Spleen (tissue), 11 donors: ENCODE results near the gene SLC26A3. TPM values are rescaled to one million over a fixed set of nuclear protein-coding genes. Genes with fewer than 3 reads are reported as not detected.

Experiments
- DNase-seq: peaks from one replicate; pipeline ENCODE4 v3.0.0-alpha.2; 2020
- H3K27ac ChIP-seq, 8 donors: fragments of 200-600 bp; sonication (generic) in 7 of 8; 1 replicate in 4 of 8; 2 replicates in 4 of 8; pipeline versions ENCODE4 v1.5.0 to v1.8.0; 2016 to 2021; ENCODE audit warnings: inconsistent platforms in 4 of 8, mild to moderate bottlenecking in 4 of 8, moderate library complexity in 1 of 8
- H3K27me3 ChIP-seq, 7 donors: fragments of 200-600 bp; sonication (generic) in 6 of 7; replicated peaks in 1 of 7; 1 replicate in 4 of 7; 2 replicates in 3 of 7; pipeline versions ENCODE4 v1.5.0 to v1.8.0; 2016 to 2021; ENCODE audit warnings: inconsistent platforms in 3 of 7, mild to moderate bottlenecking in 1 of 7
- H3K36me3 ChIP-seq, 6 donors: fragments of 200-600 bp; sonication (generic) in 5 of 6; 1 replicate in 4 of 6; 2 replicates in 2 of 6; pipeline versions ENCODE4 v1.5.0 to v1.8.0; 2016 to 2021; ENCODE audit warnings: inconsistent platforms in 2 of 6
- H3K4me1 ChIP-seq, 6 donors: fragments of 200-600 bp; sonication (generic) in 5 of 6; 1 replicate in 3 of 6; 2 replicates in 3 of 6; pipeline versions ENCODE4 v1.5.0 to v1.8.0; 2016 to 2021; ENCODE audit warnings: inconsistent platforms in 3 of 6
- H3K4me3 ChIP-seq, 8 donors: fragments of 200-600 bp; sonication (generic) in 7 of 8; 1 replicate in 4 of 8; 2 replicates in 4 of 8; pipeline versions ENCODE4 v1.5.0 to v1.8.0; 2016 to 2021; ENCODE audit warnings: inconsistent platforms in 4 of 8, mild to moderate bottlenecking in 4 of 8, moderate library complexity in 2 of 8
- H3K9me3 ChIP-seq, 8 donors: fragments of 200-600 bp; sonication (generic) in 7 of 8; 1 replicate in 4 of 8; 2 replicates in 4 of 8; pipeline versions ENCODE4 v1.5.0 to v1.8.0; 2016 to 2021; ENCODE audit warnings: inconsistent platforms in 4 of 8
- POLR2A ChIP-seq, 3 donors: fragments of 450-650 bp; IDR thresholded peaks; one replicate each; pipeline ENCODE4 v1.5.1; 2017; ENCODE audit warnings: antibody characterized with exemption in 3 of 3, mild to moderate bottlenecking in 1 of 3
- POLR2AphosphoS5 ChIP-seq, 3 donors: sonication (generic); formaldehyde crosslinking; IDR thresholded peaks; one replicate each; pipeline ENCODE4 v1.5.1; 2017; ENCODE audit warnings: antibody characterized with exemption in 3 of 3
- WGBS, 5 donors: extraction: QIAGEN DNeasy Blood & Tissue Kit in 3 of 5; methylation state at CpG; one replicate each; pipeline versions ENCODE4 v1.1.5 to v1.1.7; 2013 to 2018; 5-methylcytosine and 5-hydroxymethylcytosine counted together
- intact Hi-C: fragments of 100-400 bp; cut with DNase I; formaldehyde crosslinking; loops from one replicate; pipeline ENCODE4 v1.15.0; 2023; ENCODE audit warnings: low total_unique reads
- polyA plus RNA-seq, 3 donors: library from polyadenylated mRNA; stranded (reverse); fragments of 200-250 nt; gene quantifications; one replicate each; pipeline ENCODE4 v1.2.1, GENCODE V29; 2013
- total RNA-seq, 7 donors: library from RNA; depleted of rRNA in 3 of 7; stranded (reverse); fragments of >200 nt in 3 of 7; fragmentation: NEBNext Ultra II Directional in 4 of 7; extraction: Animal tissue kit (Norgen Biotek cat#: 25700) in 4 of 7; gene quantifications; one replicate each; pipeline versions ENCODE4 v1.1.0 to v1.2.1, GENCODE V29; 2016 to 2021
- TF ChIP-seq, protein P1 (sequence below), 11 experiments: fragments of 200-600 bp in 7 of 11; fragments of 450-650 bp in 4 of 11; sonication (generic) in 4 of 11; IDR thresholded peaks in 8 of 11; conservative IDR thresholded peaks in 3 of 11; 1 replicate in 7 of 11; 2 replicates in 4 of 11; pipeline versions ENCODE4 v1.4.0 to v1.8.0; 2016 to 2021; ENCODE audit warnings: antibody characterized with exemption in 11 of 11, inconsistent platforms in 4 of 11, mild to moderate bottlenecking in 1 of 11
- donor health status: healthy with polysubstance abuse.
- donor health status: DM: no; HTN: no; CAD: no; lungs with moderate emphysema.
- donor health status: DM: no; HTN: no; CAD: no.
- donor health status: Bipolar disorder and iron deficiency.
- donor health status: healthy.
- donor health status: DM: no; HTN: no; CAD: no.
- donor health status: DM: yes; HTN: yes; CAD: no.

Gene SLC26A3
- total and polyA plus RNA-seq, 10 donors = 0.13 to 0.37 TPM; not detected in 8

DNA sequence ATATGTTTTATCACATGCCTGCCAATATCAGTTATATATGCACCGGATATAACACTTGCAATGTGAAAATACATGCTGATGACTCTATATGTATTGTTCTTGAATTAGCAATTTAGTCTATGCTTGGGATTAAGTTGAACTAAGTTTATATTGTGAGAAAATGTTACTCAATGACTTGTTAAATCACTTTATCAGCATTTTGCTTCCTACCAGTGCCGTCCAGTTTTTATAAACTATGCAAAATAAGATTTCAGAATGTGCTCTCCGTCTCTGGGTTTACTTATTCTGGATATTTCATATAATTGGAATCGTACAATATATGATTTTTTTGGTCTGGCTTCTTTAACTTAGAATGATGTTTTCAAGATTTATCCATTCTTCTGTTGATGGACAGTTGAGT, 25.5 kb upstream of the SLC26A3 start:
- H3K9me3 ChIP-seq = peaks cover 0 to 13% (median 7%) of the 10 kb centered on the region in 8 donors
- no peak for DNase-seq
- no peaks in the 10 kb centered on the region for H3K36me3 ChIP-seq
- H3K27ac ChIP-seq = no peak overlapping the region
- H3K27me3 ChIP-seq = no peaks in the 10 kb centered on the region
- no peaks in the 10 kb centered on the region for H3K4me1 ChIP-seq
- no peak overlapping the region for H3K4me3 ChIP-seq
- TF ChIP-seq POLR2A (IDR thresholded peaks at IDR 0.05) (no peak), POLR2AphosphoS5 (IDR thresholded peaks at IDR 0.05) (no peak)
- TF ChIP-seq, protein P1, sequence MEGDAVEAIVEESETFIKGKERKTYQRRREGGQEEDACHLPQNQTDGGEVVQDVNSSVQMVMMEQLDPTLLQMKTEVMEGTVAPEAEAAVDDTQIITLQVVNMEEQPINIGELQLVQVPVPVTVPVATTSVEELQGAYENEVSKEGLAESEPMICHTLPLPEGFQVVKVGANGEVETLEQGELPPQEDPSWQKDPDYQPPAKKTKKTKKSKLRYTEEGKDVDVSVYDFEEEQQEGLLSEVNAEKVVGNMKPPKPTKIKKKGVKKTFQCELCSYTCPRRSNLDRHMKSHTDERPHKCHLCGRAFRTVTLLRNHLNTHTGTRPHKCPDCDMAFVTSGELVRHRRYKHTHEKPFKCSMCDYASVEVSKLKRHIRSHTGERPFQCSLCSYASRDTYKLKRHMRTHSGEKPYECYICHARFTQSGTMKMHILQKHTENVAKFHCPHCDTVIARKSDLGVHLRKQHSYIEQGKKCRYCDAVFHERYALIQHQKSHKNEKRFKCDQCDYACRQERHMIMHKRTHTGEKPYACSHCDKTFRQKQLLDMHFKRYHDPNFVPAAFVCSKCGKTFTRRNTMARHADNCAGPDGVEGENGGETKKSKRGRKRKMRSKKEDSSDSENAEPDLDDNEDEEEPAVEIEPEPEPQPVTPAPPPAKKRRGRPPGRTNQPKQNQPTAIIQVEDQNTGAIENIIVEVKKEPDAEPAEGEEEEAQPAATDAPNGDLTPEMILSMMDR (IDR thresholded peaks at IDR 0.05 in 8 of 11, conservative IDR thresholded peaks at IDR 0.05 in 3 of 11) = no peak
- WGBS, 5 donors = 83 to 93% (median 87%) methylated on average over 4 of the region's 4 CpGs
- intact Hi-C loops = no loop called here

DNA sequence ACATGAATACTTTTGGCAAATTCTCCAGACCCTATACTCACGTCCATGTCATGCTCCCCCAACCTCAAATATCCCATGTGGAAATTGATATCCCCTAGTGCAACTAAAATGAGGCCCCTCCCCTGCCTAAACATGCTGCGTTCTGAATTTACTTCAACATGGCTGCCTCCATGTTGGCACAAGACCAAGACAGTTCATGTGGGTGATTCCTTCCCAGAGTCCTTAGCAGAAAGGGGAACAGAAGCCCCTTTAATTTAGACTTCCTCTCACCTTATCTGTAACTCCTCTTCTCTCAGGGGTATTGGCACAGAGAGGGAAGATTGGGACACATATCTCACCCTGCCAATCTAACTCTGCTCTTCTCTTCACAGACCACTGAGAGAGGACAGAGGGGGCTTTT, 24.5 kb upstream of the SLC26A3 start:
- WGBS, 5 donors = 75 to 91% (median 87%) methylated on average over 2 of the region's 2 CpGs
- peaks cover 0 to 13% (median 7%) of the 10 kb centered on the region in 8 donors for H3K9me3 ChIP-seq
- DNase-seq = no peak
- no peaks in the 10 kb centered on the region for H3K27me3 ChIP-seq
- H3K36me3 ChIP-seq = no peaks in the 10 kb centered on the region
- H3K4me3 ChIP-seq = no peak overlapping the region
- intact Hi-C loops = no loop called here
- H3K27ac ChIP-seq = no peak overlapping the region
- no peaks in the 10 kb centered on the region for H3K4me1 ChIP-seq
- TF ChIP-seq POLR2A (IDR thresholded peaks at IDR 0.05) (no peak), POLR2AphosphoS5 (IDR thresholded peaks at IDR 0.05) (no peak)
- TF ChIP-seq, protein P1 (IDR thresholded peaks at IDR 0.05 in 8 of 11, conservative IDR thresholded peaks at IDR 0.05 in 3 of 11) = no peak

DNA sequence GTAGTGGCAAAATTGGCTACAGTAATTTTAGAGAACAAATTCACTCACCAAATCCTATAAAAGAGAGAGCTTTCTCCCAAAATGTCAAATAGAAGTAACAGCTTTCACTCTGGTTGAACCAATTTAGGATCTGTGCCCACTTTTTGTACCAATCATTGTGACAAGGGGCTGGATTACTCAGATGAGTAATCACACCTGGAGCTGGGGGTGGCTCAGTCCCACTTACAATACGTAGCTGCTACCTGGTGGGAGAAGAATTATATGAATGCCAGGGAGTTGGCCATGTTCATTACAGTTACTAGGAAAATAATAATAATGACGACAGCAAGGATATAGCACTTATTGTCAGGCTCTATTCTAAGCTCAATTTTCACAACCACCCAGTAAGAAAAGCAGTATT, 23.4 kb upstream of the SLC26A3 start:
- peaks cover 0 to 13% (median 7%) of the 10 kb centered on the region in 8 donors for H3K9me3 ChIP-seq
- WGBS, 5 donors = 73 to 89% (median 83%) methylated on average over 2 of the region's 2 CpGs
- no peak for DNase-seq
- H3K4me1 ChIP-seq = no peaks in the 10 kb centered on the region
- TF ChIP-seq POLR2AphosphoS5 (IDR thresholded peaks at IDR 0.05) (no peak), POLR2A (IDR thresholded peaks at IDR 0.05) (no peak)
- TF ChIP-seq, protein P1 (IDR thresholded peaks at IDR 0.05 in 8 of 11, conservative IDR thresholded peaks at IDR 0.05 in 3 of 11) = no peak
- no peaks in the 10 kb centered on the region for H3K36me3 ChIP-seq
- no peaks in the 10 kb centered on the region for H3K27me3 ChIP-seq
- H3K27ac ChIP-seq = no peak overlapping the region
- intact Hi-C loops = no loop called here
- no peak overlapping the region for H3K4me3 ChIP-seq

DNA sequence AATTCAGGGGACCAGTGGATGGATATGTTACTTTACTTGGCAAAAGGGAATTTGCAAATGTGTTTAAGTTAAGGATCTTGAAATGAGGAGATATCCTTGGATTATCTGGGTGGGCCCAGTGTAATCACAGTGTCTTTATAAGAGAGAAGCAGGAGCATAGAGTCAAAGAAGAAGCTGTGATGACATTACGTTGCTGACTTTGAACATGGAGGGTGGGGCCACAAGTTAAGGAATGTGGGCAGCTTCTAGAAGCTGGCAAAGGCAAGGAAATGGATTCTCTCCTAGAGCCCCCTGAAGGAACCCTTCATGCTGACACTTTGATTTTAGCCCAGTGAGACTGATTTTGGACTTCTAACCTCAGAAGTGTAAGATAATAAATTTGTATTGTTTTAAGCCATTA, 21.8 kb upstream of the SLC26A3 start:
- no peaks in the 10 kb centered on the region for H3K4me1 ChIP-seq
- H3K9me3 ChIP-seq = peaks cover 0 to 13% (median 7%) of the 10 kb centered on the region in 8 donors
- TF ChIP-seq POLR2A (IDR thresholded peaks at IDR 0.05) (no peak), POLR2AphosphoS5 (IDR thresholded peaks at IDR 0.05) (no peak)
- TF ChIP-seq, protein P1 (IDR thresholded peaks at IDR 0.05 in 8 of 11, conservative IDR thresholded peaks at IDR 0.05 in 3 of 11) = no peak
- WGBS, 5 donors = 71 to 92% (median 90%) methylated on average over 1 of the region's 1 CpG
- H3K27ac ChIP-seq = no peak overlapping the region
- intact Hi-C loops = no loop called here
- no peaks in the 10 kb centered on the region for H3K36me3 ChIP-seq
- no peak overlapping the region for H3K4me3 ChIP-seq
- DNase-seq = no peak
- H3K27me3 ChIP-seq = no peaks in the 10 kb centered on the region
